NCI-H446 treated with DMSO at 0.1 percent for 48 hours (cell line): Measurements from ENCODE around the gene DCBLD1.

Experiments used
- DNase-seq: peaks from one replicate; lab custom pipeline; 2025; lab: John Stamatoyannopoulos, UW

Gene DCBLD1

GRCh38 chr6:117558818-117559217, 76.3 kb downstream of the DCBLD1 start:
- no peak for DNase-seq

- DNase-seq = no peak
Measured at GRCh38 chr6:117559299-117559698, 76.8 kb downstream of the DCBLD1 start.

- no peak for DNase-seq
Measured at GRCh38 chr6:117561128-117561527, 78.7 kb downstream of the DCBLD1 start.

GRCh38 chr6:117564681-117565080, 82.2 kb downstream of the DCBLD1 start:
- DNase-seq = no peak

- DNase-seq = no peak
Measured at GRCh38 chr6:117568247-117568646, 85.8 kb downstream of the DCBLD1 start.

GRCh38 chr6:117568831-117569410, 86.4 kb downstream of the DCBLD1 start:
- DNase-seq = no peak

GRCh38 chr6:117573006-117573680, 90.7 kb downstream of the DCBLD1 start:
- DNase-seq = no peak

GRCh38 chr6:117574198-117574597, 91.7 kb downstream of the DCBLD1 start:
- DNase-seq = no peak

GRCh38 chr6:117585647-117586046, 103.2 kb downstream of the DCBLD1 start:
- no peak for DNase-seq

GRCh38 chr6:117590447-117590846, 108.0 kb downstream of the DCBLD1 start:
- DNase-seq = no peak

- DNase-seq = no peak
Measured at GRCh38 chr6:117591405-117591804, 108.9 kb downstream of the DCBLD1 start.

- no peak for DNase-seq
Measured at GRCh38 chr6:117592983-117593759, 110.7 kb downstream of the DCBLD1 start.

GRCh38 chr6:117595099-117595923, 112.8 kb downstream of the DCBLD1 start:
- no peak for DNase-seq

- DNase-seq = no peak
Measured at GRCh38 chr6:117597755-117598154, 115.3 kb downstream of the DCBLD1 start.
